ENCODE data around the gene FGA.
"Not testable (repeated sequence)": the region's sequence is repeated elsewhere in the genome, so short reads cannot be mapped to it uniquely, and the experiment has no call there.

Gene FGA

DNA sequence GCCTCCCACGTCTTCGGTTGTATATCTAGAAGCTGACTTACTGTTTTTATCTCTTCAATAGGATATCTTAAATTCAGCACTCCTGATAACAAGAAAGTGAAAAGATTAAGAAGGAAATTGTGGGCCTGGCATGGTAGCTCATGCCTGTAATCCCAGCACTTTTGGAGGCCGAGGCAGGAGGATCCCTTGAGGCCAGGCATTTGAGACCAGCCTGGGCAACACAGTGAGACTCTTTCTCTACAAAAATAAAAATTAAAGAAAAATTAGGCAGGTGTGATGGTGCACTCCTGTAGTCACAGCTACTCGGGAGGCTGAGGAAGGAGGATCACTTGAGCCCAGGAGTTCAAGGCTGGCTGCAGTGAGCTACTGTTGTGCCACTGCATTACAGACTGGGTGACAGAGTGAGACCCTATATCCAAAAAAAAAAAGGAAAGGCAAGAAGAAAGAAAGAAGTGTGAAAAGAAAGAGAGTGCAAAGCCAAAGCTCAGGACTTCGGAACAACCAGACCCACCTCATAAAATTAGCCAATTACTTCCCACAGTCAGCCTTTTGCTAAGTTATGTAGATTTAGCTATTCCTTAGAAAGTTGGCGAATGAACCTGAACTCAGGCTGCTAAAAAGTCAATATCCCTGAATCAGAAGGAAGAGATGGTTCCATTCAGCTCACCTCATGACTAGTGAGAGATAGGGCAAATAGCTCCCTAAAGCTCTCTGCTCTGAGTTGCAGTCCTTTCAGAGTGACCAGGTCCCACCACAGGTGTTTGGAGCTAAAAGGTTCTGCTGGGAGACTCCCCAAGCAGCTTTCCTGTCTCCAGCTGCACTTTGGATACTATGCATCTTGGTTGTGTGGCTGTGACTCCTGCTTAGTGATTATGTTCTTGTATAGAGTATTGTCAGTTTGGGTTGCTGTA is 12.7 kb upstream of the FGA start:
- TF ChIP-seq, protein P1, sequence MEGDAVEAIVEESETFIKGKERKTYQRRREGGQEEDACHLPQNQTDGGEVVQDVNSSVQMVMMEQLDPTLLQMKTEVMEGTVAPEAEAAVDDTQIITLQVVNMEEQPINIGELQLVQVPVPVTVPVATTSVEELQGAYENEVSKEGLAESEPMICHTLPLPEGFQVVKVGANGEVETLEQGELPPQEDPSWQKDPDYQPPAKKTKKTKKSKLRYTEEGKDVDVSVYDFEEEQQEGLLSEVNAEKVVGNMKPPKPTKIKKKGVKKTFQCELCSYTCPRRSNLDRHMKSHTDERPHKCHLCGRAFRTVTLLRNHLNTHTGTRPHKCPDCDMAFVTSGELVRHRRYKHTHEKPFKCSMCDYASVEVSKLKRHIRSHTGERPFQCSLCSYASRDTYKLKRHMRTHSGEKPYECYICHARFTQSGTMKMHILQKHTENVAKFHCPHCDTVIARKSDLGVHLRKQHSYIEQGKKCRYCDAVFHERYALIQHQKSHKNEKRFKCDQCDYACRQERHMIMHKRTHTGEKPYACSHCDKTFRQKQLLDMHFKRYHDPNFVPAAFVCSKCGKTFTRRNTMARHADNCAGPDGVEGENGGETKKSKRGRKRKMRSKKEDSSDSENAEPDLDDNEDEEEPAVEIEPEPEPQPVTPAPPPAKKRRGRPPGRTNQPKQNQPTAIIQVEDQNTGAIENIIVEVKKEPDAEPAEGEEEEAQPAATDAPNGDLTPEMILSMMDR (IDR thresholded peaks at IDR 0.05; ENCODE audit: extremely low read depth, insufficient read depth, missing control alignments), result no peak
- in situ Hi-C loops (cut with MboI; ENCODE audit: low pct_unique_long_range_greater_than_20kb, low sequenced_read_pairs, unreplicated experiment), result no loop called here
- DNase-seq (ENCODE audit: low spot score), result no peak

- TF ChIP-seq, protein P1 (IDR thresholded peaks at IDR 0.05; ENCODE audit: extremely low read depth, insufficient read depth, missing control alignments), result no peak
- DNase-seq (ENCODE audit: low spot score), result no peak
- in situ Hi-C loops (cut with MboI; ENCODE audit: low pct_unique_long_range_greater_than_20kb, low sequenced_read_pairs, unreplicated experiment), result no loop called here
These were observed 12.0 kb upstream of the FGA start for GRCh38 chr4:154602404-154603020.

DNA sequence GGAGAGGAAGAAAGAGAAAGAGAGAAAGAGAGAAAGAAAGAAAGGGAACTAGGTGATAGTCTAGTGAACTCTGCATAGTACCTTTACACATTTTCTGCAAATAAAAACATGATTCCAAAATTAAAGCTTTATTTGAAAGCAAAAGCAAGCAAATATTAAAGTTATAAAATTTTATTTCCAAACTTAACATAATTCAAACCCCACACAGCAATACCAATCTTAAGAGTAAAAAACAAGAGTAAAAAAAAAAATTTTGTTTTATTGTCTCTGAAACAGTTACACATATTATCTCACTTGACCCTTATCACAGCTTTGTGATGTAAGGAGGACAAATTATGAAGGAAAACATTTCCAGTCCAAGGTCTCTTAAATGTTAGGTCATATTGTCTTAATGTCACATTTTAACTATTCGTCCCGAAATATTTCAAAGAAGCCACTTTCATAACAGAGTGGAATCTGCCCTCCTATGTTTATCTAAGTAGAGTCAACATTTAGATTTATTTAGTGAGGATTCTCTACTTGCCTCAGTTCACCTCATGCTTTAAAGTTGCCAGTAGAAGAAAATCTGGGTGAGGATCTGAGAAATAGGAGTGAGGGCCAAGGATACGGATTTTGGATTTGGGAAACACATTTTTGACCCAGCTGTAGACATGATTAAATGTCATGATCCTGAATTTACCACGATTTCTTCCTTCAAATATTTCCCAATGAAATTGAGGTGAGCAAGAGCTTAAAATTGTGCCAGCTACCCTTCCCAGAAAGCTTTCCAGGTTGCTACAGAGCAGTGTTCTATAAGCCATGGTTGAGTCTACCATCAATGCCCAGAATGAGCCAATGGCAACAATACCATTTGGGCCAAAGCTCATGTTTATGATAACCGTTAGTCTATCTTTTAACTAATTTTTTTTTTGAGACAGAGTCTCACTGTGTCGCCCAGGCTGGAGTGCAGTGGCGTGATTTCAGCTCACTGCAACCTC is 7.5 kb upstream of the FGA start:
- DNase-seq (ENCODE audit: low spot score), result no peak
- in situ Hi-C loops (cut with MboI; ENCODE audit: low pct_unique_long_range_greater_than_20kb, low sequenced_read_pairs, unreplicated experiment), result no loop called here
- TF ChIP-seq, protein P1 (IDR thresholded peaks at IDR 0.05; ENCODE audit: extremely low read depth, insufficient read depth, missing control alignments), result no peak

GRCh38 chr4:154597281-154597680 is 6.7 kb upstream of the FGA start:
- DNase-seq (ENCODE audit: low spot score); in situ Hi-C loops (cut with MboI; ENCODE audit: low pct_unique_long_range_greater_than_20kb, low sequenced_read_pairs, unreplicated experiment): not testable (repeated sequence)

GRCh38 chr4:154595807-154596206 is 5.3 kb upstream of the FGA start:
- TF ChIP-seq, protein P1 (IDR thresholded peaks at IDR 0.05; ENCODE audit: extremely low read depth, insufficient read depth, missing control alignments), result no peak
- in situ Hi-C loops (cut with MboI; ENCODE audit: low pct_unique_long_range_greater_than_20kb, low sequenced_read_pairs, unreplicated experiment), result no loop called here
- no peak for DNase-seq (ENCODE audit: low spot score)

GRCh38 chr4:154594343-154594742 is 3.8 kb upstream of the FGA start:
- DNase-seq (ENCODE audit: low spot score); in situ Hi-C loops (cut with MboI; ENCODE audit: low pct_unique_long_range_greater_than_20kb, low sequenced_read_pairs, unreplicated experiment): not testable (repeated sequence)

DNA sequence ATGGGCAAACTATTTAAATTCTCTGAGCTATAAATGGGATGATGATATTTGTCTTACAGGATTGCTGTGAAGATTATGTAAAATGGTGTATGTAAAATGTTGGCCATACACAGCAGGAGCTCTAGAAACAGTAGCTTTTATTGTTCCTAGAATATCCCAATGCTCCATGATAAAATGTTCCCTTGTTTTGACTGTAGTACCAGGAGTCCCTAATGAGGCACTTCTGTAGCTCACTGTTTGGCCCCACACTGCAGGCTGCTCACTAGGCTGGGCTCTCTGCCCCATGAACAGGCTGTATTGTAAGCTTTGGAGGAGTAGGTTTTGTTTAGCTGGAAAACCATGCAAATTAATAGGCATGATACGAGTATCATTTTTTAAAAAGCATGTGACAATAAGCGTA is 3.3 kb upstream of the FGA start:
- TF ChIP-seq, protein P1 (IDR thresholded peaks at IDR 0.05; ENCODE audit: extremely low read depth, insufficient read depth, missing control alignments), result no peak
- DNase-seq (ENCODE audit: low spot score), result no peak
- in situ Hi-C loops (cut with MboI; ENCODE audit: low pct_unique_long_range_greater_than_20kb, low sequenced_read_pairs, unreplicated experiment), result no loop called here

Measured in GM13977 (cell line).